Measurements from ENCODE around the gene SLC35C1. TPM values are rescaled to one million over a fixed set of nuclear protein-coding genes. Genes with fewer than 3 reads are reported as not detected.
A peak's percentile ranks its signal among the peaks of the same experiment; 100 is the strongest.
"Not testable (repeated sequence)": the region's sequence is repeated elsewhere in the genome, so short reads cannot be mapped to it uniquely, and the experiment has no call there.

Gene SLC35C1
- total RNA-seq, 1 experiment from 2014 or later: 3.5 TPM

GRCh38 chr11:45788887-45789286 is 16.1 kb upstream of the SLC35C1 start:
- DNase-seq (ENCODE audit: low read depth): no peak

GRCh38 chr11:45791524-45791923 is 13.4 kb upstream of the SLC35C1 start:
- DNase-seq (ENCODE audit: low read depth): no peak

GRCh38 chr11:45794169-45794568 is 10.8 kb upstream of the SLC35C1 start:
- DNase-seq (ENCODE audit: low read depth): no peak

GRCh38 chr11:45795379-45795778 is 9.6 kb upstream of the SLC35C1 start:
- DNase-seq (ENCODE audit: low read depth): no peak

- DNase-seq (ENCODE audit: low read depth): no peak
Measured at GRCh38 chr11:45796461-45796861, 8.5 kb upstream of the SLC35C1 start.

GRCh38 chr11:45798793-45799441 is 6.0 kb upstream of the SLC35C1 start:
- DNase-seq (ENCODE audit: low read depth): no peak

GRCh38 chr11:45799562-45799961 is 5.4 kb upstream of the SLC35C1 start:
- DNase-seq (ENCODE audit: low read depth): no peak

GRCh38 chr11:45800261-45800660 is 4.7 kb upstream of the SLC35C1 start:
- no peak for DNase-seq (ENCODE audit: low read depth)

- DNase-seq (ENCODE audit: low read depth): no peak
Measured at GRCh38 chr11:45801723-45802315, 3.1 kb upstream of the SLC35C1 start.

- DNase-seq (ENCODE audit: low read depth): no peak
Measured at GRCh38 chr11:45802531-45803317, 2.2 kb upstream of the SLC35C1 start.

GRCh38 chr11:45803971-45804760 is 783 bp upstream of the SLC35C1 start:
- peak; percentile 72 for DNase-seq (ENCODE audit: low read depth)

- peak; percentile 68 for DNase-seq (ENCODE audit: low read depth)
Measured at GRCh38 chr11:45805305-45806071, 539 bp downstream of the SLC35C1 start.

GRCh38 chr11:45806072-45806933 is 1.4 kb downstream of the SLC35C1 start:
- no peak for DNase-seq (ENCODE audit: low read depth)

GRCh38 chr11:45806937-45807791 is 2.2 kb downstream of the SLC35C1 start:
- DNase-seq (ENCODE audit: low read depth): no peak

GRCh38 chr11:45807792-45808238 is 2.9 kb downstream of the SLC35C1 start:
- no peak for DNase-seq (ENCODE audit: low read depth)

GRCh38 chr11:45808427-45808826 is 3.5 kb downstream of the SLC35C1 start:
- DNase-seq (ENCODE audit: low read depth): not testable (repeated sequence)

GRCh38 chr11:45809456-45810395 is 4.8 kb downstream of the SLC35C1 start:
- no peak for DNase-seq (ENCODE audit: low read depth)

GRCh38 chr11:45810431-45811108 is 5.6 kb downstream of the SLC35C1 start:
- DNase-seq (ENCODE audit: low read depth): no peak

Measured in Daoy (cell line).